BJ (cell line): ENCODE data around the gene ACTA2. TPM values are rescaled to one million over a fixed set of nuclear protein-coding genes. Genes with fewer than 3 reads are reported as not detected.

ENCODE experiments used
- CTCF ChIA-PET: fragments of 350-600 bp; formaldehyde crosslinking; extraction: SDS; loops from one replicate; lab custom pipeline; 2021; ENCODE audit warnings: antibody characterized with exemption, inconsistent platforms; lab: Yijun Ruan, JAX
- POLR2A ChIA-PET: fragments of 300-600 bp; sonication (Branson Sonifier 250); formaldehyde crosslinking; extraction: SDS; loops from one replicate; lab custom pipeline; 2021; ENCODE audit warnings: antibody characterized with exemption; lab: Charles Lee
- DNase-seq: peaks from one replicate; pipeline ENCODE4 v3.0.0-alpha.2; 2011; ENCODE audit warnings: low read depth
- H3K27me3 ChIP-seq: 2 replicates; pipeline ENCODE4 v1.6.0; 2011; ENCODE audit warnings: low read length; ENCODE audit not compliant: control insufficient read depth, insufficient read depth
- H3K36me3 ChIP-seq: 2 replicates; pipeline ENCODE4 v1.5.1; 2011; ENCODE audit warnings: low read length; ENCODE audit not compliant: control insufficient read depth, insufficient read depth
- H3K4me3 ChIP-seq: 2 replicates; pipeline ENCODE4 v1.5.1; 2011; ENCODE audit warnings: low read depth, mild to moderate bottlenecking, control low read depth, low read length
- CTCF ChIP-seq: IDR thresholded peaks from 2 replicates; pipeline ENCODE4 v1.5.1; 2011; ENCODE audit warnings: low read depth, mild to moderate bottlenecking, control low read depth, inconsistent platforms, low read length, moderate library complexity; ENCODE audit not compliant: insufficient read depth
- polyA plus RNA-seq: library from polyadenylated mRNA; depleted of rRNA; stranded (reverse); fragments of >200 nt; gene quantifications from 2 replicates; pipeline ENCODE4 v1.2.3, GENCODE V29; 2011

The ACTA2 gene
- polyA plus RNA-seq, 1 experiment, result 1,821 TPM

DNA sequence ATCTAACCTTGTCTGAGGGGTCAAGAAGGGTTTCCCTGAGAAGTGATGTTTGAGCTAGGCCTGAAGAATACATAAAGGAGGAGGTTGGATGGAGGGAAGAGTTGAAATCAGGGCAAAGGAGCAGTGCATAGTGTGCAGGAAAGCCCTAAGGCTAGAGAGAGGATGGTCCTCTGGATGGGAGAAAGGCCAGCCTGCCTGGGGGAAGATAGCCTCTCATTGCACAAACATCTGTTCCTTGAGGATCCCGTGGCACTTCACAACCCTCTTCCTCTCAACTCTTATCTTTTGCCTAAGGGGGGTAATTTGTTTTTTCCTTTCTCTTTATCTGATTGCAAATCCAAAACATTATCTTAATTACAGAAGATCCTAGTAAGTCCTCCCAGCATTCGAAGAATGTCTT, 36.8 kb downstream of the ACTA2 start:
- POLR2A ChIA-PET, result no interaction called here
- no peak for DNase-seq
- Histone ChIP-seq H3K4me3 (no peak overlapping the region), H3K27me3 (no peaks in the 10 kb centered on the region), H3K36me3 (no peaks in the 10 kb centered on the region)
- TF ChIP-seq CTCF, result no peak
- CTCF ChIA-PET, result interaction anchor here (0.6 kb wide), 1 partner anchor 105 kb away, joined by 3 read pairs; no protein-coding TSS in a partner anchor

DNA sequence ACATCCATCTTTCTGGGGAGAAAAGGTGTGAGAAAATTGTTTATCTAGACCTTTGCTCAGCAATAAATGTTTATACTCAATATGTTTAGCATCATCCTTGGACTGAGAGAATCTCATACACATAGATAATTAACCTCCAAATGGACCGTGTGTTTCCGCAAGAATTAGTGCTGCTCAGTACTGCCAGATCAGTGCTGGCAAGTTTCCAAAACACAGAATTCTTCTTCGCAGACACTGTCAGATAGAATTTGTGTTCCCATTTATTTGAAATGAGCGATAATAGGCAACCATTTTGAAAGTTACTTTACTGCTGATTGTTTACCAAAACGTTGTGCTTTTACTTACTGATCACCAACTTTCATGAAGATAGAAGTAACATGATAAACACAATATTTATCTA, 38.8 kb downstream of the ACTA2 start:
- TF ChIP-seq CTCF, result no peak
- ChIA-PET CTCF (no interaction called here), POLR2A (no interaction called here)

DNA sequence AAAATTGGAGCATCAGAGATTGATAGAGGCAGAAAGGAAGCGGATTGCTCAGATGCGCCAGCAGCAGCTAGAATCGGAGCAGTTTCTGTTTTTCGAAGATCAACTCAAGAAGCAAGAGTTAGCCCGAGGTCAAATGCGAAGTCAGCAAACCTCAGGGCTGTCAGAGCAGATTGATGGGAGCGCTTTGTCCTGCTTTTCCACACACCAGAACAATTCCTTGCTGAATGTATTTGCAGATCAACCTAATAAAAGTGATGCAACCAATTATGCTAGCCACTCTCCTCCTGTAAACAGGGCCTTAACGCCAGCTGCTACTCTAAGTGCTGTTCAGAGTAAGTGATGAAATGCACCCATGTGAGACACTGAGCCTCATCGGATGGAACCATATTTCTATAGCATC, 39.4 kb downstream of the ACTA2 start:
- no peak for DNase-seq
- CTCF ChIA-PET, result interaction anchor here (0.6 kb wide), 2 partner anchors 25 to 301 kb away, joined by 3 read pairs; no protein-coding TSS in a partner anchor
- no peak for TF ChIP-seq CTCF

More for the DNA sequence above, 38.8 kb downstream of the ACTA2 start:
- H3K36me3 ChIP-seq, result no peaks in the 10 kb centered on the region
- H3K4me3 ChIP-seq, result no peak overlapping the region
- DNase-seq, result no peak
- no peaks in the 10 kb centered on the region for H3K27me3 ChIP-seq

DNA sequence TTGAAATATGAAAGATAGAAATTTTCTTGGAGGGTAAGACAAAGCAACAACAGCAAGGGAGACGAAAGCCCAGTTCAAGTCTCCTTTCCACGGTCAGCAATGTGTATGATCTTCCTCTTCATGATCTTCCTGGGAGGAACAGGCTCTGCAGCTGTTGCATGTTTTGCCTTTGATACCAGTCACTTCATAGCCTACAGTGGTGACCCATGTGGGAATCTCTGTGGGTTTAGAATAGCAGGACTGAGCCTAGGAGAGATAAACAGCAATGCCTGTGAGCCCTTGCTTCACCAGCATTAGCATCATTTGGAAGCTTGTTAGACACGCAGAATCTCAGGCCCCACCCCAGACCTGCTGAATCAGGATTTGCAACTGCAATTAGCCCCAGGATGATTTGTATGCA, 40.7 kb downstream of the ACTA2 start:
- POLR2A ChIA-PET, result no interaction called here
- no peaks in the 10 kb centered on the region for H3K27me3 ChIP-seq

More for the DNA sequence above, 39.4 kb downstream of the ACTA2 start:
- H3K27me3 ChIP-seq, result no peaks in the 10 kb centered on the region
- H3K4me3 ChIP-seq, result no peak overlapping the region
- peaks cover 1% of the 10 kb centered on the region for H3K36me3 ChIP-seq
- POLR2A ChIA-PET, result no interaction called here

DNA sequence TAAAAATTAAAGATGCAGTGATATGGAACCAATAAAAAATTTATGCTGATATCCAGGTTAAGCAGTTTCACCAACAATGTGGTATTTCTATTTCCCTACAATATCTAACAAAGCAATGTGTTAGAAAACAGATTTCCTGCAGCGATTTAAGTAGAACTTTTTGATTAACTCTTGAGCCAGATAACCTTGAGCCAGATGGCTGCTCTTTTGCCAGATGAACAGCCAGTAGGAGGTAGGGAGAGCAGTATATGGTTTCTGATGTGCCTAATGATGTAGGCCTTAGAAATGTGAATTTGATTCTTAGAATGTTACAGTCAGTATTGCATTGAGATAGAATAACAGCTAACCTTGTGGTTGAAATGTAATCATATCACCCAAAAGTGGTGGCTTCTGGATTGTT, 41.5 kb downstream of the ACTA2 start:
- no peak for TF ChIP-seq CTCF
- no peak for DNase-seq
- Histone ChIP-seq H3K27me3 (no peaks in the 10 kb centered on the region), H3K36me3 (peaks cover 1% of the 10 kb centered on the region), H3K4me3 (no peak overlapping the region)
- CTCF ChIA-PET, result interaction anchor here (1.1 to 1.4 kb wide), 2 partner anchors 13 to 76 kb away, joined by 4 read pairs; no protein-coding TSS in a partner anchor
- POLR2A ChIA-PET, result no interaction called here

More for the DNA sequence above, 40.7 kb downstream of the ACTA2 start:
- CTCF ChIA-PET, result interaction anchor here (0.6 to 1.1 kb wide), 2 partner anchors 9 to 23 kb away, joined by 3 read pairs; no protein-coding TSS in a partner anchor
- no peak for DNase-seq
- H3K36me3 ChIP-seq, result peaks cover 1% of the 10 kb centered on the region
- no peak overlapping the region for H3K4me3 ChIP-seq
- no peak for TF ChIP-seq CTCF
